Lung (tissue), 12 donors: ENCODE results near the gene IL9. TPM values are rescaled to one million over a fixed set of nuclear protein-coding genes. Genes with fewer than 3 reads are reported as not detected.
A peak's percentile ranks its signal among the peaks of the same experiment; 100 is the strongest.

Experiments used
- ATAC-seq: fragments of 200-7000 bp; cut with Tn5 transposase; one replicate; pipeline ENCODE4 v1.9.1; 2020; ENCODE audit warnings: moderate number of reproducible peaks; ENCODE audit not compliant: insufficient read depth, low FRiP score
- DNase-seq, 3 donors: peaks; one replicate each; pipeline ENCODE4 v3.0.0-alpha.2; 2013 to 2017
- H3K27ac ChIP-seq, 2 donors: one replicate each; pipeline ENCODE4 v1.5.1; 2013; ENCODE audit warnings: mild to moderate bottlenecking in 2 of 2, moderate library complexity in 2 of 2, control low read depth in 1 of 2, inconsistent platforms in 1 of 2, low read depth in 1 of 2, low read length in 1 of 2
- H3K27me3 ChIP-seq, 3 donors: one replicate each; pipeline ENCODE4 v1.5.1; 2013; ENCODE audit warnings: low read length in 2 of 3; ENCODE audit not compliant: control insufficient read depth in 3 of 3, insufficient read depth in 3 of 3
- H3K36me3 ChIP-seq, 4 donors: one replicate each; pipeline ENCODE4 v1.5.1; 2013; ENCODE audit warnings: low read length in 4 of 4, mild to moderate bottlenecking in 1 of 4, moderate library complexity in 1 of 4; ENCODE audit not compliant: control insufficient read depth in 4 of 4, insufficient read depth in 4 of 4
- H3K4me1 ChIP-seq, 5 donors: one replicate each; pipeline ENCODE4 v1.5.1; 2013; ENCODE audit warnings: low read length in 5 of 5, mild to moderate bottlenecking in 2 of 5, moderate library complexity in 1 of 5; ENCODE audit not compliant: control insufficient read depth in 5 of 5, insufficient read depth in 5 of 5
- H3K4me3 ChIP-seq: one replicate; pipeline ENCODE4 v1.5.1; 2013; ENCODE audit warnings: mild to moderate bottlenecking, control low read depth, moderate library complexity
- H3K9ac ChIP-seq, 2 donors: one replicate each; pipeline ENCODE4 v1.5.1; 2013; ENCODE audit warnings: low read length in 2 of 2, control low read depth in 1 of 2; ENCODE audit not compliant: insufficient read depth in 1 of 2
- H3K9me3 ChIP-seq, 4 donors: one replicate each; pipeline ENCODE4 v1.5.1; 2013; ENCODE audit warnings: low read length in 3 of 4, mild to moderate bottlenecking in 1 of 4, moderate library complexity in 1 of 4; ENCODE audit not compliant: control insufficient read depth in 4 of 4, insufficient read depth in 3 of 4
- WGBS, 2 donors: extraction: QIAGEN DNeasy Blood & Tissue Kit; methylation state at CpG; one replicate each; pipeline ENCODE4 v1.1.7; 2013; 5-methylcytosine and 5-hydroxymethylcytosine counted together
- polyA plus RNA-seq, 2 donors: library from polyadenylated mRNA; stranded (reverse); fragments of 200-250 nt; gene quantifications; one replicate each; pipeline ENCODE4 v1.2.1, GENCODE V29; 2013
- total RNA-seq, 2 donors: library from RNA; depleted of rRNA in 1 of 2; stranded (reverse); fragments of >200 nt in 1 of 2; gene quantifications; one replicate each; pipeline ENCODE4 v1.2.1, GENCODE V29; 2014 to 2021
- TF ChIP-seq, protein P1 (sequence below): IDR thresholded peaks from 2 replicates; pipeline ENCODE4 v1.5.1; 2012; ENCODE audit warnings: mild to moderate bottlenecking; ENCODE audit errors: control extremely low read depth, extremely low read depth
- donor health status: control.
- donor health status: control.
- donor health status: Bipolar disorder and iron deficiency.
- donor health status: healthy.
- donor health status: DM: yes; HTN: yes; CAD: no.

The IL9 gene
- total and polyA plus RNA-seq, 4 donors = not detected

DNA sequence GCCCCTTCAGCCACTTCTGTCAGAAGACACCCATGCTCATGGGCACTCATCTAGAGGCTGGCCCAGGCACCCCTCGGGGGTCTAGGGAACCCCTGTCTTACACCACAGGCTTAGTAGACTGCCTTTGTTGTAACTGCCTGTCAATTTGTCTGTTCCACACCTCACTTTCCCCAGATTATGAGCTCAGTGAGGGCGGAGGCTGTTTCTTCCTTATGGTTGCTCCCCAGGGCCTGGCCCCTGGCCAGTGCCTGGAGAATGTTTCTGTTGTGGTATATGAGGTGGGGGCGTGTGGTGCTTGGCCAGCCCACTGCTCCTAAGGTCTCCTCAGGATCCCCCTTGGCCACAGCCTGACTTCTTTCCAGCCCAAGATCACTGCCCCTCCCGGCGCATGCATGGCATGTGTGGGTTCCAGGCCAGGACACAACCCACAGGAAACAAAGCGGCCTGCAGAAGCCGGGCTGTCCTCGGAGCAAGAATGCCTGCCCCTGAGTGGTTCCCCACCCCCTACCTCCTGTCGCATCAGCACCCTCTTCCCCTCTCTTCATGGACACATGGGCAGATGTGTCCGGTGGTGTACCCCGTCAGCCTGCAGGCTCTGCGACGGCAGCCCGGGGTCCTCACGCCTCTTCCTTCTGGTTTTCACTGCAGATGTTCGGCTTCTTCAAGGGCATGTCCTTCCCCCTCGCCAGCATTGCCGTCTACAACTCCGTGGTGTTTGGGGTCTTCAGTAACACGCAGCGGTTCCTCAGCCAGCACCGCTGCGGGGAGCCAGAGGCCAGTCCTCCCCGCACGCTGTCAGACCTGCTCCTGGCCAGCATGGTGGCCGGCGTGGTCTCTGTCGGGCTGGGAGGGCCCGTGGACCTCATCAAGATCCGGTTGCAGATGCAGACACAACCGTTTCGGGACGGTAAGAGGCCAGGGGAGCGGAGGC, 43.5 kb downstream of the IL9 start:
- no peak overlapping the region for H3K9ac ChIP-seq
- no peak overlapping the region for H3K27ac ChIP-seq
- H3K4me1 ChIP-seq = no peaks in the 10 kb centered on the region
- ATAC-seq (no peak), DNase-seq (peak in 1 of 3 donors; percentile 11)
- peaks cover 0 to 7% (median 1%) of the 10 kb centered on the region in 4 donors for H3K9me3 ChIP-seq
- no peaks in the 10 kb centered on the region for H3K27me3 ChIP-seq
- H3K4me3 ChIP-seq = no peak overlapping the region
- H3K36me3 ChIP-seq = no peaks in the 10 kb centered on the region
- TF ChIP-seq, protein P1, sequence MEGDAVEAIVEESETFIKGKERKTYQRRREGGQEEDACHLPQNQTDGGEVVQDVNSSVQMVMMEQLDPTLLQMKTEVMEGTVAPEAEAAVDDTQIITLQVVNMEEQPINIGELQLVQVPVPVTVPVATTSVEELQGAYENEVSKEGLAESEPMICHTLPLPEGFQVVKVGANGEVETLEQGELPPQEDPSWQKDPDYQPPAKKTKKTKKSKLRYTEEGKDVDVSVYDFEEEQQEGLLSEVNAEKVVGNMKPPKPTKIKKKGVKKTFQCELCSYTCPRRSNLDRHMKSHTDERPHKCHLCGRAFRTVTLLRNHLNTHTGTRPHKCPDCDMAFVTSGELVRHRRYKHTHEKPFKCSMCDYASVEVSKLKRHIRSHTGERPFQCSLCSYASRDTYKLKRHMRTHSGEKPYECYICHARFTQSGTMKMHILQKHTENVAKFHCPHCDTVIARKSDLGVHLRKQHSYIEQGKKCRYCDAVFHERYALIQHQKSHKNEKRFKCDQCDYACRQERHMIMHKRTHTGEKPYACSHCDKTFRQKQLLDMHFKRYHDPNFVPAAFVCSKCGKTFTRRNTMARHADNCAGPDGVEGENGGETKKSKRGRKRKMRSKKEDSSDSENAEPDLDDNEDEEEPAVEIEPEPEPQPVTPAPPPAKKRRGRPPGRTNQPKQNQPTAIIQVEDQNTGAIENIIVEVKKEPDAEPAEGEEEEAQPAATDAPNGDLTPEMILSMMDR = no peak
- 90 to 93% methylated on average over 34 of the region's 34 CpGs for WGBS, 2 donors

DNA sequence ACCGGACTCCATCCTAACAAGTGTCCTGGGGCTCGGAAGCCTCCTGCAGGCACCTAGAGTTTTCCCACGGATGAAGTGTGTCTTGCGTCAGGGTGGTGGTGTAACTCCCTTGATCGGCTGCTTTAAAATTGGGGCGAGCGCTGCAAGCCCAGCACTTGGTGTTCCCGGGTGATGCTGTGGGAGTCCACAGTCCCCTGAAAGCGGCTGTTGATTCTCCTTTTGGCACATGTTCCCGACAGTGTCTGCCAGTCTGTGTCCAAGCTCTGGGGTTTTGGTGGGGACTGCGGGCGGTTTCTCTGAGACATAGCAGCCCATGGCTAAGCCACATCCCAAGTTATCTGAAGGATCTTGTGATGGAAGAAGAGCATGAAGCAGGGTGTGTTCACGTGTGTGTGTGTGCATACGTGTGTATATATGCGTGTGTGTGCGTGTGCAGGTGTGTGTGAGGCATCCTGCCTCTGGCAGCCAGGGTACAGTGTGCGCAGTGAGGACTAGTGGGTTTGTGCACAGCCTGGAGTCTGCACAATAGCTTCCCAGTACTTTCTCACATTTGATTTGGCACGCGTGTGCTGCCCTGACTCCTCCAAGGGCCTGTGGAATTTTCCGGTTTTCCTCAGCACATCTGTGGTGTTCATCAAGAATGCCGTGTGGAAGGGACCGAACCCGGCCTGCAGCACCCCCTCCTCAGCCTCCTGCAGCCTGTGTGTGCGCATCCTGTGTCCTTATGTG, 44.3 kb downstream of the IL9 start:
- H3K27ac ChIP-seq = no peak overlapping the region
- no peak overlapping the region for H3K4me3 ChIP-seq
- no peaks in the 10 kb centered on the region for H3K27me3 ChIP-seq
- H3K9ac ChIP-seq = no peak overlapping the region
- no peak for DNase-seq
- 86 to 91% methylated on average over 24 of the region's 24 CpGs for WGBS, 2 donors
- TF ChIP-seq, protein P1 = no peak
- peaks cover 0 to 6% (median 1%) of the 10 kb centered on the region in 4 donors for H3K9me3 ChIP-seq
- H3K4me1 ChIP-seq = no peaks in the 10 kb centered on the region
- no peaks in the 10 kb centered on the region for H3K36me3 ChIP-seq
- ATAC-seq = no peak

DNA sequence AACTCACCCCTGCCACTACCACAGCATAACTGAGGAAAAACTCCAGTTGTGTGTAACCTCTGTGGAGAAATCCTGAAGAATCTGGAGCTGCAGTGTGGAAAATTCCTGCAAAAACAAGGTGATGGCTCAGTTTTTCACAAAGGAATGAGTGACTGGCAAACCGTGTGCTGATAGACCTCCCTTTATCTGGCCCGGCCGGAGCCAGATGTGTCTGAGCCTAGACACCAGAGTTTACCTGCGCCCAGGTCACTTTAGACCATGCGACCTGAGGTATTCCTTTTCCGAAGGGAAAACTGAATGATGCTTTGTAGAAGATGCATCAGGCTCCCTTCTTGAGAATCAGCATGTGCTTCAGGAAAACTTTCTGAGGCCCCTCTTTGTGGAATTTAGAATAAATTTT, 45.0 kb downstream of the IL9 start:
- WGBS, 2 donors = 88 to 94% methylated on average over 6 of the region's 6 CpGs

More for the DNA sequence above, 45.0 kb downstream of the IL9 start:
- H3K4me3 ChIP-seq = no peak overlapping the region
- H3K4me1 ChIP-seq = no peaks in the 10 kb centered on the region
- TF ChIP-seq, protein P1 = no peak
- no peak overlapping the region for H3K9ac ChIP-seq
- DNase-seq (no peak), ATAC-seq (no peak)
- H3K36me3 ChIP-seq = no peaks in the 10 kb centered on the region
- no peaks in the 10 kb centered on the region for H3K27me3 ChIP-seq
- H3K27ac ChIP-seq = no peak overlapping the region
- peaks cover 0 to 4% (median 1%) of the 10 kb centered on the region in 4 donors for H3K9me3 ChIP-seq
